Articular chondrocyte of knee joint (primary cell): ENCODE results near the gene TRPM2. TPM values are rescaled to one million over a fixed set of nuclear protein-coding genes. Genes with fewer than 3 reads are reported as not detected.

Source experiments
- small RNA-seq: library from RNA; depleted of rRNA; stranded (forward); fragments of <200 nt; gene quantifications from one replicate; pipeline ENCODE3, GENCODE V24; 2012
- total RNA-seq: library from RNA; depleted of rRNA; stranded (reverse); fragments of >200 nt; gene quantifications from 2 replicates; pipeline ENCODE4 v1.2.3, GENCODE V29; 2012

Gene TRPM2
- total RNA-seq = under 0.01 TPM in 1 of 2 replicates, not detected in the other

GRCh38 chr21:44353191-44353970 lies at the start of gene TRPM2:
TSS of gene TRPM2 (plus strand) at chr21:44353621. CDS start at chr21:44353701, 80 bp downstream.

GRCh38 chr21:44338971-44339910 lies 14.2 kb upstream of the TRPM2 start, which contains the start of gene CFAP410:
TSS of gene CFAP410 (minus strand) at chr21:44339390. CDS start at chr21:44339194, 196 bp downstream.

GRCh38 chr21:44454747-44455523 lies 101.5 kb downstream of the TRPM2 start, which contains the start of gene LRRC3:
TSS of gene LRRC3 (plus strand) at chr21:44455510. CDS start at chr21:44456645, 1,135 bp downstream.

Small RNA genes lying within 50 kb of the gene (small RNA-seq; reads per million reads assigned to genes)
- gene RF00285 = not detected

Other genes with a start within 250 kb of the TRPM2 start
- gene PWP2, start 246.2 kb upstream of the TRPM2 start, total RNA-seq = 1.3 and 1.7 TPM in 2 replicates
- 12.3 and 13.3 TPM in 2 replicates for gene GATD3, start 219.9 kb upstream of the TRPM2 start, total RNA-seq
- under 0.01 and 0.13 TPM in 2 replicates for gene ICOSLG, start 112.7 kb upstream of the TRPM2 start, total RNA-seq
- gene DNMT3L, start 91.7 kb upstream of the TRPM2 start, total RNA-seq = not detected in 2 replicates
- not detected in 2 replicates for gene AIRE, start 67.7 kb upstream of the TRPM2 start, total RNA-seq
- 116 and 121 TPM in 2 replicates for gene PFKL, start 53.6 kb upstream of the TRPM2 start, total RNA-seq
- gene CFAP410, start 14.2 kb upstream of the TRPM2 start, total RNA-seq = 8.3 and 12.3 TPM in 2 replicates
- gene LRRC3, start 101.9 kb downstream of the TRPM2 start, total RNA-seq = 0.22 and 0.26 TPM in 2 replicates
- gene KRTAP10-1, start 186.6 kb downstream of the TRPM2 start, total RNA-seq = not detected in 2 replicates
- not detected in 2 replicates for gene KRTAP10-2, start 197.9 kb downstream of the TRPM2 start, total RNA-seq
- gene KRTAP10-3, start 205.2 kb downstream of the TRPM2 start, total RNA-seq = not detected in 2 replicates
- not detected in 2 replicates for gene KRTAP10-4, start 220.1 kb downstream of the TRPM2 start, total RNA-seq
- not detected in 2 replicates for gene KRTAP10-5, start 227.0 kb downstream of the TRPM2 start, total RNA-seq
- gene KRTAP10-6, start 238.9 kb downstream of the TRPM2 start, total RNA-seq = not detected in 2 replicates
- not detected in 2 replicates for gene KRTAP10-7, start 247.0 kb downstream of the TRPM2 start, total RNA-seq